ENCODE data around the gene RNF40.

DNA sequence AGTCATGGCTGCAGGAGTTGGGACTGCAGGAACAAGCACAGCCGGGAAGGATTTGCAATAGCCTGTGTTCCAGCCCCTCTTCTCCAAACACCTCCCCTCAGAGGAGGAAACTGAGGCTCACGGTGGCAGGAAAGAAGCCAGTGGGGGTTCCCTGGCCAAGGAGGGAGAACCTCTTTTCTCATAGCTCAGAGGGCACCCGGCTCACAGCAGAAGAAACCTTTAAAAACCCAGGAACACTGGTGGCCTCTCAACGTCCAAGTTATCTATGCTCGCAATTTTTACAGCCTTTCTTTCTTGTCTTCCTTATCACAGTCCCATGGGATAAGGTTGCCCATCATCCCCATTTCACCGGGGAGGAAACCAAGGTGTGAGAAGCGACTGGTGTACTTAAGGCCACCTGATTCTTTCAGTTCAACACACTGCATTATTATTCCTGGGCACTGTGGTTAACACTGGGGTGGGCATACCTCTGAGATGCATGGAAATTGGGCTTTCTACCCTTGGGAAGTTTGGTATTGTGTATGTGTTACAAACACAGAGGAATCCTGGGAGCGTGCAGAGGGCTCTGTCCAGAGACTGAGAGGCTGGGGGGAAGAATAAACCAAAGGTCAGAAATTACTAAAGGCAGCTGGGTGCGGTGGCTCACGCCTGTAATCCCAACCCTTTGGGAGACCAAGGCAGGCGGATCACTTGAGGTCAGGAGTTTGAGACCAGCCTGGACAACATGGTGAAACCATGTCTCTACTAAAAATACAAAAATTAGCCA lies 25.7 kb downstream of the RNF40 start:
- TF ChIP-seq POLR2A (IDR thresholded peaks at IDR 0.05) (no peak), CTCF (IDR thresholded peaks at IDR 0.05) (peak in 2 of 7 experiments; percentile 15 to 24)
